ENCODE measurements around the gene ARHGAP26. TPM values are rescaled to one million over a fixed set of nuclear protein-coding genes. Genes with fewer than 3 reads are reported as not detected.

Gene ARHGAP26
- total RNA-seq, 1 donor from 2014 or later = 8.6 TPM

DNA sequence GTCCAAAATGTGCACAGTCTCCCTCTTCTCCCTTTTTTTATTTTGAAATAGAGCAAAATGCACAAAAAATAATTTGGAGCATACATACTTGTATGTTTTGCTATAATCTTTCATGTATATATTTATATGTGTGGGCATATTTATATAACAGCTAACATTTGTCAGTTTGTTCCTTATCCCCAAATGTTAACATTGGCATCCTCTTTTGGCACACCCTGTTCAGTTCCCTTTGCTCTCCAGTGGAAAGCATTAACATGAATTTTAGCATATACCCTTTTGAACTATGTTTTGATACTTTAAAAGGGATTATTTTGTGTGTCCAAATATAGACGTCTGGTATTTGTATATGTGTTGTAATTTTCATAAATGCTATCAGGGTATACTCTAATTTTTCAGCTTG lies 306.2 kb downstream of the ARHGAP26 start:
- H3K4me3 ChIP-seq (ENCODE audit: low read depth, low read length) = no peak overlapping the region
- TF ChIP-seq, protein P1, sequence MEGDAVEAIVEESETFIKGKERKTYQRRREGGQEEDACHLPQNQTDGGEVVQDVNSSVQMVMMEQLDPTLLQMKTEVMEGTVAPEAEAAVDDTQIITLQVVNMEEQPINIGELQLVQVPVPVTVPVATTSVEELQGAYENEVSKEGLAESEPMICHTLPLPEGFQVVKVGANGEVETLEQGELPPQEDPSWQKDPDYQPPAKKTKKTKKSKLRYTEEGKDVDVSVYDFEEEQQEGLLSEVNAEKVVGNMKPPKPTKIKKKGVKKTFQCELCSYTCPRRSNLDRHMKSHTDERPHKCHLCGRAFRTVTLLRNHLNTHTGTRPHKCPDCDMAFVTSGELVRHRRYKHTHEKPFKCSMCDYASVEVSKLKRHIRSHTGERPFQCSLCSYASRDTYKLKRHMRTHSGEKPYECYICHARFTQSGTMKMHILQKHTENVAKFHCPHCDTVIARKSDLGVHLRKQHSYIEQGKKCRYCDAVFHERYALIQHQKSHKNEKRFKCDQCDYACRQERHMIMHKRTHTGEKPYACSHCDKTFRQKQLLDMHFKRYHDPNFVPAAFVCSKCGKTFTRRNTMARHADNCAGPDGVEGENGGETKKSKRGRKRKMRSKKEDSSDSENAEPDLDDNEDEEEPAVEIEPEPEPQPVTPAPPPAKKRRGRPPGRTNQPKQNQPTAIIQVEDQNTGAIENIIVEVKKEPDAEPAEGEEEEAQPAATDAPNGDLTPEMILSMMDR (IDR thresholded peaks at IDR 0.05; ENCODE audit: insufficient read depth, low read length, poor library complexity, severe bottlenecking) = no peak
- H3K27me3 ChIP-seq (ENCODE audit: control insufficient read depth, insufficient read depth, low read length) = no peaks in the 10 kb centered on the region
- DNase-seq (ENCODE audit: low read depth) = no peak
- H3K36me3 ChIP-seq (ENCODE audit: control insufficient read depth, insufficient read depth, low read length) = no peaks in the 10 kb centered on the region

DNA sequence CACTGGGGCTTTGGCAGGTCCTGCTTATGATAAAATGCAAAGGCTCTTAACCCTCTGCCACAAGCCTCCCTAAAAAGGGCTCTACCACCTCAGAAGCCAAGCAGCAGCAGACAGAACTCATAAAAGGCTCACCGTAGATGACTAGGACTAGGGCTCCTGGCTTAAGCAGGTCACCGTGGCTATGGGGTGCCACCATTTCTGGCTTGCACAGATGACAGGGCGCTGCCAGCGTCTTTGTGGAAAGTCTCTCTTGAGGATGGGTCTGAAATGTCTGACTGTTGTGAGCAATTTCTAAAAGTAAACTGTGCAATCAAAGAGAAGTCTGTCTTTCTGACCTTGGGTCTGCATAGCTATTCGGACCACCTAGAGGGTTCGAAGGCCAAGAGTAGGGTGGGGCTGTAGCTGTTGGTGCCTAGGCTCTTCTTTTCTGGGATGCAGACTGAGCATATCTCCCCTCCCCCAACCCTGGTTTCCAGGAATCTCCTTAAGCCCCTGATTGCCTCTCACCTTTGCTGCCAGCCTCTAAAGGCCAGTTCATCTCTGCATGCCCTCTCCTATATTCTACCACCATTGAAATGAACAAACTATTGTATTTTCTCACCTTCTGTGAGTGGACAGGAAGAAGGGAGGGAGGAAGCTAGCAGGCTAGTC lies 307.4 kb downstream of the ARHGAP26 start:
- no peak for DNase-seq (ENCODE audit: low read depth)
- Histone ChIP-seq H3K36me3 (ENCODE audit: control insufficient read depth, insufficient read depth, low read length) (no peaks in the 10 kb centered on the region), H3K27me3 (ENCODE audit: control insufficient read depth, insufficient read depth, low read length) (no peaks in the 10 kb centered on the region), H3K4me3 (ENCODE audit: low read depth, low read length) (no peak overlapping the region)
- TF ChIP-seq, protein P1 (IDR thresholded peaks at IDR 0.05; ENCODE audit: insufficient read depth, low read length, poor library complexity, severe bottlenecking) = no peak

GRCh38 chr5:143078313-143078712 lies 308.1 kb downstream of the ARHGAP26 start:
- DNase-seq (ENCODE audit: low read depth) = no peak
- TF ChIP-seq, protein P1 (IDR thresholded peaks at IDR 0.05; ENCODE audit: insufficient read depth, low read length, poor library complexity, severe bottlenecking) = no peak
- Histone ChIP-seq H3K4me3 (ENCODE audit: low read depth, low read length) (no peak overlapping the region), H3K27me3 (ENCODE audit: control insufficient read depth, insufficient read depth, low read length) (no peaks in the 10 kb centered on the region), H3K36me3 (ENCODE audit: control insufficient read depth, insufficient read depth, low read length) (no peaks in the 10 kb centered on the region)

- Histone ChIP-seq H3K4me3 (ENCODE audit: low read depth, low read length) (no peak overlapping the region), H3K36me3 (ENCODE audit: control insufficient read depth, insufficient read depth, low read length) (no peaks in the 10 kb centered on the region), H3K27me3 (ENCODE audit: control insufficient read depth, insufficient read depth, low read length) (no peaks in the 10 kb centered on the region)
- DNase-seq (ENCODE audit: low read depth) = no peak
- TF ChIP-seq, protein P1 (IDR thresholded peaks at IDR 0.05; ENCODE audit: insufficient read depth, low read length, poor library complexity, severe bottlenecking) = no peak
Measured at GRCh38 chr5:143078971-143079370, 308.8 kb downstream of the ARHGAP26 start.

GRCh38 chr5:143080407-143080806 lies 310.2 kb downstream of the ARHGAP26 start:
- no peak for DNase-seq (ENCODE audit: low read depth)
- Histone ChIP-seq H3K27me3 (ENCODE audit: control insufficient read depth, insufficient read depth, low read length) (no peaks in the 10 kb centered on the region), H3K36me3 (ENCODE audit: control insufficient read depth, insufficient read depth, low read length) (no peaks in the 10 kb centered on the region), H3K4me3 (ENCODE audit: low read depth, low read length) (no peak overlapping the region)
- TF ChIP-seq, protein P1 (IDR thresholded peaks at IDR 0.05; ENCODE audit: insufficient read depth, low read length, poor library complexity, severe bottlenecking) = no peak

DNA sequence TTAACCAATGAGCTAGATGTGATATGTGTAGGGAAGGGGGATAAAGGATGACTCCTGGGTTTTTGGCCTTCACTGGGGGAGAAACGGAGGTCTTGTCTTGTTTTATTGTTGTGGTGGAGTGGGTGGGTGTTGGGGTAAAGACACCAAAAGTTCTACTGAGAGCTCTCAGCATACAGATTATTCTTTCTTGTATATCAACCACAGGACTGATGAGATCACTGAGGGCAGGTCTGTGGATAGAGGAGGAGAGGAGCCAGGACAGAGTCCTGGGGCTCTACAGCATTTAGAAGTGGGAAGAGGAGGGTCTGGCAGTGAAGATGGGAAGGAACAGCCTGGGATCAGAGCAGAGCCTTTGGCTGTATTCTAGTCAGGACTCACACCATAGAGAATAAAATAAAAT lies 310.8 kb downstream of the ARHGAP26 start:
- Histone ChIP-seq H3K36me3 (ENCODE audit: control insufficient read depth, insufficient read depth, low read length) (no peaks in the 10 kb centered on the region), H3K27me3 (ENCODE audit: control insufficient read depth, insufficient read depth, low read length) (no peaks in the 10 kb centered on the region), H3K4me3 (ENCODE audit: low read depth, low read length) (no peak overlapping the region)
- no peak for DNase-seq (ENCODE audit: low read depth)
- TF ChIP-seq, protein P1 (IDR thresholded peaks at IDR 0.05; ENCODE audit: insufficient read depth, low read length, poor library complexity, severe bottlenecking) = no peak
